GM21619 (cell line): ENCODE results near the gene TMEM121.
A peak's percentile ranks its signal among the peaks of the same experiment; 100 is the strongest.

Experiments used
- ATAC-seq: cut with Tn5 transposase; IDR thresholded peaks from one replicate; pipeline ENCODE4 v1.9.1; 2021; ENCODE audit not compliant: unreplicated experiment

TMEM121 gene

GRCh38 chr14:105486974-105487448, 39.4 kb upstream of the TMEM121 start:
- no peak for ATAC-seq

GRCh38 chr14:105487449-105487985, 38.9 kb upstream of the TMEM121 start:
- ATAC-seq: no peak

- ATAC-seq: no peak
These were observed 38.2 kb upstream of the TMEM121 start for GRCh38 chr14:105487986-105488777.

- ATAC-seq: no peak
These were observed 37.4 kb upstream of the TMEM121 start for GRCh38 chr14:105488781-105489541.

DNA sequence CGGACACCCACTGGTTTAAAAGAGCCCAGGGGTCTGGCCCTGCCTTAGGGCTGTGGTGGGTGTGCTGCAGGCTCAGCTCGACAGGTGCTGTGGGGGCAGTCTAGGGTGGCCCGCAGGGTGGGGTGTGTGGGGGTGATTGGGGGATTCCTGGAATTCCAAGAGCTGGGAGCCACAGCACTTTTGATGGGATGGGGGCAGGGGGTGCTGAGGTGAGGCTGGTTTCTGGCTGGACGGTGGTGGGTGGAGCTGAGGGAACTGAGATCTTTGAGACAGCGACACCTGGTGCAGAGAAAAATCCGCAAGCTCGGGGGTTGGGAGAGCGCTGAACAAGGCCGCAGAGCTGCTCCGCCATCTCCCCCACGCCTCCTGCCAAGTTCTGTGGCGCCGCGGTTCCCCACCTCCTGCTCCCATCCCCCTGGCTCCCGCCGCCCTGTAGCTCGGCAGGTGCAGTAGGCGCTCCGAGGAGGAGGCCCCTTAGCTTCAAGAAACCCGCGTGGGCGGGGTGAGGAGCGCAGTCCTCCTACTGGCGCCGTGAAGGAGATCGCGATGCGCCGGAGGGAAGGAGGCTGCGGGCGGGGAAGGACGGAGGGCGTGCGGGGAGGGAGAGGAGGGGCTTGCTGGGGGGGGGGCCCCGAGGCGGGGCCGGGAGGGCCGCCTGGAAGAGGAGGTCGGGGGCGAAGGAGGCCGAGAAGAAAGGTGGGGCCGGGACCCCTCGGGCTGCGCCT, 36.7 kb upstream of the TMEM121 start:
- no peak for ATAC-seq

- ATAC-seq: peak; percentile 3
These were observed 36.2 kb upstream of the TMEM121 start for GRCh38 chr14:105490267-105490571.

DNA sequence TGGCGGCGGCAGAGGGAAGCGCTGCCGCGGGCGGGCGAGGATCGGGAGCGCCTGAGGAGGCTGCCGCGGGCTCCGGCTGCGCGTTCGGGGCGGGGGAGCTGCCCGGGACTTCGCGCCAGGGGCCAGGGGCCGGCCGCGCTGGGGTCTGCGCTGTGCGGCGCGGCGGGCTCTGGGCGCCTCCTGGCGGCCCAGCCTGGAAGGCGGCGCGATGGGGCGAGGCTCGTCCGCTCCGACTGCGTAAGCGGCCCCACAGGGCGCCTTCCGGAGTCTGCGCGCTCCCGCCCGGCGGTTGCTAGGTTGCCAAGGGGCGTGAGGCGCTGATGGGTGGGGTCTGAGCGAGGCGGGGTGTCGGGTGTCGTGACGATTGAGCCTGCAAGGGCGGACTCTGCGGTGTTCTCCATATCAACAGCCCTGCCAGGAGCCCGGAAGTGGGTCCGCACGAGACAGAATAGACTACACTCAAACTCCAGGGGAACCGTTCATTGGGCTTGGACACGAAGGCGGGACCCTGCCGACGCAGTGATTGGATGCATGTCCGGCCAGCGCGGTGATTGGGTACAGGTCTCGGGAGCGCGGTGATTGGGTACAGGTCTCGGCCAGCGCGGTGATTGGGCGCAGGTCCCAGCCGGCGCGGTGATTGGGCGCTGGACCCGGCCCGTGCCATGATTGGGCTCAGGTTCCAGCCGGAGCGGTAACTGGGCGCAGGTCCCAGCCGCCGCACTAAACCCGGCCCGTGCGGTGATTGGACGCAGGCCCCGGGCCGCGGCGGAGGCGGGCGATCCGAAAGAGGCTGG, 35.6 kb upstream of the TMEM121 start, which contains the start of gene TEDC1:
TEDC1 (plus strand) TSS at position 675 of the 794 bp plus-strand sequence. CDS start 130 bp downstream, outside the sequence.
- ATAC-seq: peak; percentile 58

GRCh38 chr14:105491366-105491973, 34.9 kb upstream of the TMEM121 start:
- ATAC-seq: no peak

DNA sequence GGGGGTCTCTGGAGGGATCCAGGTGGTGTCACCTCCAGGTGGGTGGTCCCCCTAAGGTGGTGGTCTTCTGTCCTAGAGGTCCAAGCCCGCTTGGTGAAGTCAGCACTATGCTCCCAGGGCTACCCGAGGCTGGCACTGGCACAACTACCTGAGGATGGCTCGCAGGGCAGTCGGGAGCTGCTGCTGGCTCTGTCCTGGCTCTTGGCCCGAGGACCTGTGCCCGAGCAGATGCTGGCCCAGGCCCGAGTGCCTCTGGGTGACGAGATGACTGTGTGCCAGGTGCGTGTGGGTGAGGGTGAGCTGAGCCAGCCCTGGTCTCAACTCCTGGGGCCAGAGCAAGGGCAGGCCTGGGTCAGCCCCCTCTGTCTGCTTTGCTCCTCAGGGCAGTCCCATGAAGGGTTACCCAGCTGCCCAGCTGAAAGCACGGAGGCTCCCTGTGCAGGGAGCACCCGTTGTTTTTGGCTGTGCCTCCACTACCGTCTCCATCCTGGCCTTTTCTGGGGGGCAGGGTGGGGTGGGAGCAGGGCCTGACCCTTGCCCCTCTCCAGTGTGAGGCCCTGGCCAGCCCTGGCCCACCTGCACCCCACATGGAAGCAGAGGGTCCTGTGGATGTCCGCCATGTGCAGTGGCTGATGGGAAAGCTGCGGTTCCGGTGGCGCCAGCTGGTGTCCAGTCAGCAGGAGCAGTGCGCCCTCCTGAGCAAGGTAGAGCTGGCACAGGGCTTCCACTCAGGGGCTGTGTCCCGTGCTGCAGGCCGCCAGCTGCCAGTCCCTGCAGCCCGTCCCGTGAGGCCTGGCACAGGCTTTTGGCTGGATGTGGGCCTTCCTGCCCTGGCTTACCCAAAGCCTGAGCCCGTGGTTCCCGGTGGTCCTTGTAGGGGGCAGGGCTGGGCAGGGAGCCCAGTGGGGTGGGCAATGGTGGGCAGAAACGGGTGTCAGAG, 34.1 kb upstream of the TMEM121 start:
- no peak for ATAC-seq

- ATAC-seq: no peak
These were observed 33.2 kb upstream of the TMEM121 start for GRCh38 chr14:105492971-105493871.

GRCh38 chr14:105493921-105494605, 32.3 kb upstream of the TMEM121 start:
- ATAC-seq: no peak

DNA sequence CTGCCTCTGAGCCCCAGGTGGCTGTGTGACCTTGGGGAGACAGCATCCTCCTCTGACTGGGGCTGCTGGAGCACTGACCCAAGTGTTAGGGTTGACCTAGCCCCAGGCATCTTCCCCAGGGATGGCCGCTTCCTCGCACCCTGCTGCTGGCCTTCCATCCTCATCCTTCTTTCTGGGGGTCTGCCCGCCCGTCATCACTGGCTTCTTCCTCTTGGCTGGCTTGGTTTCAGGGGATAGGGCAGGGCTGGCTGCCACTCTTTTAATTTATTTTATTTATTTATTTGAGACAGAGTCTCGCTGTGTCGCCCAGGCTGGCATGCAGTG, 31.8 kb upstream of the TMEM121 start:
- ATAC-seq: no peak

DNA sequence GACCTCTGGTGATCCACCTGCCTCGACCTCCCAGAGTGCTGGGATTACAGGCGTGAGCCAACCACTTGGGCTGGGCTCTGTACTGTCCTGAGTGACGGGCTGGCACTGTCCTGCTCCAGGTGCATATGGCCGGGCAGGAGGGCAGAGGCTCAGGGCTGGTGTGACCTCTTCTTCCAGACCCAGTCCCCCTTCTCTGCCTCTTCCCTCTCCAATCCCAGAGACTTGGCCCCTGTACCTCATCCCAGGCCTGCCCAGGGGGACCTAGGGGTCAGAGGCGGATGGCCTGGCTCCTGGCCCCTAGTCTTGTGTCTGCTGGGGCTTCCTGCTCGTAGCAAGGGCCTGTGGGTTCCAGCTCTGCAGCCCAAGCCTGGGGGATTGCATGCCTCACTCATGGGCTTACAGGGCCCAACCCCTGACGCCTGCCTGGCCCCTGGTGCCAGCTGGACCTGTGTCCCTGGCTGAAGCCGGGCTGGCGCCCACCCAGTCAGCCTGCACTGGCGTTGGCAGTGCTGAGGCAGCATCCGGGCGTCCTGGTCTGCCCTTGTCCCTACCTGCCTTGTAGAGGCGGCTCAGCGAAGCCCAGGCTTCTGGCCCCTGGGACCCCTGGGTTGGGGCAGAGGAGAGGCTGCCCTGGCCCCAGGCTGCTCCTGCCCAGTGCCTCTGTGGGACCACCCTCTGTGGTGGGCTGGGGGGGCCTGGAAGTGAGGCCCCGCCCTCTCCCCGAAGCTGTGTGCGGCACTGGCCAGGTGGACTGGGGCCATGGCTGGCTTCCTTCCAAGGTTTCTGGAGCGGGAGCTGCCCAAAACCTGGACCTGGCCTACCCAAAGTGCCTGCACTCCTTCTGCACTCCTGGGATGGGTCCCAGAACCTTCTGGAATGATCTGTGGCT, 31.0 kb upstream of the TMEM121 start:
- no peak for ATAC-seq

DNA sequence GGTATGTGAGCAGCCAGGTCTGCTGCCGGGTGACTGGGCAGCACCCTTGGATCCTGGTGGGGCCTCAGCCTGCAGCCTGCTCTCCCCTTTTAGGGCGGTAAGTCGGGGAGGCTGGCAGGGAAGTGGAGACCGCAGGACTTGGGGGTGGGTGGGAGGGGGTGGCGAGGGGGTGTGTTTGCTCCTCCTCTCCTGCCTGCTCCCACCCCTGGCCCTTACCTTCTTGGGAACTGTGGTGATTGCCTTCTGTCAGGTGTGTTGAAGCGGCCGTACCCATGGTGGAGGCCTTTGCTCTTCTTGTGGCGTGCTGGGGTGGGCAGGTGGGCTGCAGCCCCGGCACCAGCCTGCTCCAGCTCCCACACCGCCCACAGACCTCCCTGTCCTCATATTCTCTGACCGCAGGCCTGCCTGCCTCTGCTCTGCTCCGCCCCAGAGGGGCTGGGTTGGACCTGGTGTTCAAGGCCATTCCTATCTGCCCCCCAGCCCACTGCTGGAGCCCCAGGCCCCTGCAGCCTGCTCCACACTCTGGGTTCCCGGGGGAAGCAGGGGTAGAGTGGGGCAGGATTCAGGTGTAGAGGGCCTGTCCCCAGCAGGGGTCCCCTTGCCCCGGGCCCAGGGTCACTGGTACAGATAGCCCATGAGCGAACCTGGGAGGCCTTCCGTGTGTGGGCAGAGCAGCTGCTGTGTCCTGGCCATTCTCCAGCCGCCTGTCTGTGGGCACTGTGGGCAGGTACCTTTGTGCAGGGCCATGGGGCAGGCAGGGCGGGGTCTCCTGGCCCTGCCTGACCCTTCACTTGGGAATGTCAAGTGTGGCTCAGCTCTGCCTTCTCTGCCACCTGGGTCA, 30.2 kb upstream of the TMEM121 start:
- ATAC-seq: no peak

DNA sequence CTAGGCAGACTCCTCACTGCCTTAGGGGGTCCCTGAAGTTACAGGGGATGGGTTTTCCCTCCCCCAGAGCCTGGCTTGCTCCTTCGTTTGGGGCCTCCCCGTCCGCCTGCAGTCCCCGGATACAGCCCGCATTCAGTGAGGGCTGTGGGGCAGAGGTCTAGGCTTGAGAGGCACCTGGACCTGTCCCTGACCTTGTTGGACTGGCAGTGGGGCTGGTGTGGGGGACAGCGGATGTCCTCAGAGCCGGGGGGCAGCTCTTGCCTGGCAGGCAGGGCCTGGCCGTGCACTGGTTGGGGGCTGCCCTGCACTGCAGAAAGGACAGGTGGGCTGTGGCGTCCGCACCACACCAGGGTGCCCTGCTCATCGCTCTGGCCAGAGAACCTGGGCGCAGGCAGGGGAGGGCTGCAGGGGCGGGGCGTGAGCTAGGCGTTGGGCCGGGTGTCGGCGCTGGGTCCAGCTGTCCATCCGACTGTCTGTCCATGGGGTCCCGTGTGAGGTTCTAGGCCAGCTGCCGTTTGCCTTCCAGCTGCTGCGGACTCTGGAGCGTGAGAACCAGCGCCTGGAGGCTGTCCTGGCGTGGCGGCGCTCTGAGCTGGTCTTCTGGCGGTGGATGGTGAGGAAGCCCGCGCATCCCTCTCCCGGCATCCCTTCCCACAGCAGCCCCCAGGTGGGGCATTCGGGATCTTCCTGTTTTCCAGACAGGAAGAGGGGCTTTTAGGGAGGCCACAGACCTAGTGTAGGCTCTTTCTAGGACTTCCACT, 29.4 kb upstream of the TMEM121 start:
- no peak for ATAC-seq
